Mesenchymal stem cell (in vitro differentiated cells and primary cell): ENCODE results near the gene CAMK1D.
A peak's percentile ranks its signal among the peaks of the same experiment; 100 is the strongest.

Experiments
- DNase-seq: peaks from one replicate; pipeline ENCODE4 v3.0.0-alpha.2; 2013
- H2AFZ ChIP-seq: one replicate; pipeline ENCODE4 v1.6.1; 2013; ENCODE audit warnings: low read depth, mild to moderate bottlenecking, control low read depth, inconsistent platforms, low read length, moderate library complexity
- H2AK5ac ChIP-seq: 2 replicates; pipeline ENCODE4 v1.6.1; 2013; ENCODE audit warnings: low read length, moderate library complexity, mild to moderate bottlenecking, inconsistent platforms; ENCODE audit not compliant: severe bottlenecking
- H2BK120ac ChIP-seq: one replicate; pipeline ENCODE4 v1.6.1; 2013; ENCODE audit warnings: low read depth, mild to moderate bottlenecking, inconsistent platforms, low read length, moderate library complexity
- H2BK12ac ChIP-seq, 2 experiments: one replicate each; pipeline ENCODE4 v1.6.1; 2013; ENCODE audit warnings: inconsistent platforms in 2 of 2, low read length in 2 of 2, mild to moderate bottlenecking in 2 of 2, moderate library complexity in 2 of 2, control low read depth in 1 of 2
- H2BK15ac ChIP-seq: one replicate; pipeline ENCODE4 v1.6.1; 2013; ENCODE audit warnings: mild to moderate bottlenecking, low read depth, inconsistent platforms; ENCODE audit not compliant: poor library complexity, severe bottlenecking
- H2BK5ac ChIP-seq: 2 replicates; pipeline ENCODE4 v1.6.1; 2013; ENCODE audit warnings: low read depth, mild to moderate bottlenecking, low read length, control low read depth, inconsistent platforms; ENCODE audit not compliant: poor library complexity, severe bottlenecking
- H3K14ac ChIP-seq, 2 experiments: one replicate each; pipeline ENCODE4 v1.6.1; 2013; ENCODE audit warnings: inconsistent platforms in 2 of 2, low read length in 2 of 2, control low read depth in 1 of 2, mild to moderate bottlenecking in 1 of 2, moderate library complexity in 1 of 2
- H3K18ac ChIP-seq, 2 experiments: one replicate each; pipeline ENCODE4 v1.6.1; 2013; ENCODE audit warnings: inconsistent platforms in 2 of 2, low read length in 2 of 2, control low read depth in 1 of 2, low read depth in 1 of 2, mild to moderate bottlenecking in 1 of 2
- H3K23ac ChIP-seq, 2 experiments: one replicate each; pipeline ENCODE4 v1.6.1; 2013; ENCODE audit warnings: inconsistent platforms in 2 of 2, low read length in 2 of 2, mild to moderate bottlenecking in 2 of 2, moderate library complexity in 2 of 2, control low read depth in 1 of 2
- H3K27ac ChIP-seq: 2 replicates; pipeline ENCODE4 v1.5.1; 2013; ENCODE audit warnings: mild to moderate bottlenecking, moderate library complexity, low read length, control low read depth, inconsistent platforms; ENCODE audit not compliant: poor library complexity, severe bottlenecking
- H3K27me3 ChIP-seq, 2 experiments: 2 replicates each; pipeline versions ENCODE4 v1.6.1 to v1.7.0; 2013; ENCODE audit warnings: low read length in 2 of 2, mild to moderate bottlenecking in 2 of 2, moderate library complexity in 2 of 2, control low read depth in 1 of 2, inconsistent platforms in 1 of 2; ENCODE audit not compliant: control insufficient read depth in 1 of 2, insufficient read depth in 1 of 2
- H3K36me3 ChIP-seq, 2 experiments: 2 replicates each; pipeline versions ENCODE4 v1.6.1 to v1.7.0; 2013; ENCODE audit warnings: low read length in 2 of 2, control low read depth in 1 of 2, inconsistent platforms in 1 of 2, low read depth in 1 of 2, mild to moderate bottlenecking in 1 of 2; ENCODE audit not compliant: insufficient read depth in 2 of 2, control insufficient read depth in 1 of 2
- H3K4ac ChIP-seq, 2 experiments: one replicate each; pipeline ENCODE4 v1.6.1; 2013; ENCODE audit warnings: inconsistent platforms in 2 of 2, low read length in 2 of 2, mild to moderate bottlenecking in 2 of 2, moderate library complexity in 2 of 2, control low read depth in 1 of 2, low read depth in 1 of 2
- H3K4me1 ChIP-seq: 2 replicates; pipeline ENCODE4 v1.6.1; 2013; ENCODE audit warnings: low read depth, low read length, control low read depth; ENCODE audit not compliant: control insufficient read depth, insufficient read depth
- H3K4me2 ChIP-seq: 2 replicates; pipeline ENCODE4 v1.6.1; 2013; ENCODE audit warnings: low read length, mild to moderate bottlenecking, inconsistent platforms; ENCODE audit not compliant: poor library complexity, severe bottlenecking
- H3K4me3 ChIP-seq, 2 experiments: 2 replicates each; pipeline versions ENCODE4 v1.5.1 to v1.7.0; 2013; ENCODE audit warnings: low read length in 2 of 2, mild to moderate bottlenecking in 2 of 2, control low read depth in 1 of 2, low read depth in 1 of 2; ENCODE audit not compliant: insufficient read depth in 1 of 2
- H3K79me1 ChIP-seq: replicated peaks from 2 replicates; pipeline ENCODE4 v1.6.1; 2013; ENCODE audit warnings: mild to moderate bottlenecking, control low read depth, low read length, inconsistent platforms; ENCODE audit not compliant: poor library complexity, severe bottlenecking
- H3K9ac ChIP-seq: 2 replicates; pipeline ENCODE4 v1.7.0; 2013; ENCODE audit warnings: mild to moderate bottlenecking, low read length, moderate library complexity
- H3K9me3 ChIP-seq: 2 replicates; pipeline ENCODE4 v1.7.0; 2013; ENCODE audit warnings: mild to moderate bottlenecking, low read length; ENCODE audit not compliant: control insufficient read depth
- H4K8ac ChIP-seq: one replicate; pipeline ENCODE4 v1.6.1; 2013; ENCODE audit warnings: inconsistent platforms, mild to moderate bottlenecking, low read length, moderate library complexity
- H4K91ac ChIP-seq: one replicate; pipeline ENCODE4 v1.6.1; 2013; ENCODE audit warnings: mild to moderate bottlenecking, low read length, inconsistent platforms
- WGBS: methylation state at CpG from one replicate; pipeline ENCODE4 v1.1.7; 2013; ENCODE audit warnings: mixed read lengths; 5-methylcytosine and 5-hydroxymethylcytosine counted together

CAMK1D gene

DNA sequence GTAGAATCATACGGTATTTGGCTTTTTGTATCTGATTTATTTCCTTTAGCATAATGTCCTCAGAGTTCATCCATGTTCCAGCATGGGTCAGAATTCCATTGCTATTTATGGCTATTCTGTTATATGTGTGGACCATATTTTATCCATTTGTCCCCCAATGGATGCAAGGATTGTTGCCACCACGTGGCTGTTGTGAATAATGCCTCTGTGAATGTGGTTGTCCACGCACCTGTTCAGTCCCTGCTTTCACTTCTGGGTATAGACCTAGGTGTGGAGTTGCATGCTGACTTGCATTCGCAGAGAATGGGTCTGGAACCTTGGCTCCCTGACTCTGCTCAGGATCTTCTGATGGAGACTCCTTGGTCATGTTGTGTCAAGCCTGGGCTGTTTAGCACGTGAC lies 199.9 kb downstream of the CAMK1D start:
- Histone ChIP-seq H3K4me1 (peaks cover 9% of the 10 kb centered on the region), H3K27me3 (no peaks in the 10 kb centered on the region), H4K8ac (no peak overlapping the region), H3K9me3 (no peaks in the 10 kb centered on the region), H3K36me3 (peaks cover 5 to 7% of the 10 kb centered on the region in 2 experiments), H3K14ac (no peak overlapping the region), H3K79me1 (peaks cover 56% of the 10 kb centered on the region), H2BK5ac (no peak overlapping the region), H3K4me2 (no peak overlapping the region), H2AFZ (no peak overlapping the region), H2BK15ac (no peak overlapping the region), H3K4me3 (no peak overlapping the region), H3K4ac (no peak overlapping the region), H3K18ac (no peak overlapping the region), H3K27ac (no peak overlapping the region), H3K23ac (no peak overlapping the region), H3K9ac (no peak overlapping the region), H2BK12ac (no peak overlapping the region), H4K91ac (no peak overlapping the region), H2AK5ac (no peak overlapping the region), H2BK120ac (no peak overlapping the region)
- 76% methylated on average over 4 of the region's 5 CpGs for WGBS
- DNase-seq = no peak

- no peak overlapping the region for H2AFZ ChIP-seq
Observed at GRCh38 chr10:12550994-12551393, 201.6 kb downstream of the CAMK1D start.

DNA sequence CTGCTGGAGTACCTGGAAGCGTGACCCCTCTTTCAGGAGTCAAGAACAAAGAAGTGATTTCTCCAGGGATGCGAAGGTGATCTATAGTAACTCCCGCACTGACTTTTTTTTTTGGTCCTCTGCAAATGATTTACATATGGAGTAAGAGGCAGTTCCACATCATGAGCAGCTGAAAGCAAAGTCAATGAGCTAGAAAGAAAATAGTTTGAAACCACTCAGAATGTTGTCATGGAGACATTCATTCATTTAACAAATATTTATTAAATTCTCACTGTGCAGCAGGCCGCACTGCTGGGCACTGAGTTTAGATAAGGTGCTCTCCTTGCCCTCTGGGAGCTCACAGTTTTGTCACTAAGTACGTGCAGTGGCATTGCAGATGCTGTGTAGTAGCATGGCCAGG lies 206.7 kb downstream of the CAMK1D start:
- H3K14ac ChIP-seq = no peak overlapping the region
- H3K9me3 ChIP-seq = no peaks in the 10 kb centered on the region
- peak; percentile 13 for DNase-seq
- H3K36me3 ChIP-seq = peaks cover 7 to 11% of the 10 kb centered on the region in 2 experiments
- H3K4me1 ChIP-seq = peaks cover 18% of the 10 kb centered on the region
- no peak overlapping the region for H3K23ac ChIP-seq
- no peak overlapping the region for H2BK120ac ChIP-seq
- no peak overlapping the region for H3K4me3 ChIP-seq
- H2AFZ ChIP-seq = no peak overlapping the region
- H2AK5ac ChIP-seq = no peak overlapping the region
- no peaks in the 10 kb centered on the region for H3K27me3 ChIP-seq
- 95% methylated on average over 5 of the region's 5 CpGs for WGBS
- H3K18ac ChIP-seq = no peak overlapping the region
- no peak overlapping the region for H2BK12ac ChIP-seq
- no peak overlapping the region for H2BK15ac ChIP-seq
- no peak overlapping the region for H2BK5ac ChIP-seq
- H3K9ac ChIP-seq = no peak overlapping the region
- peak overlapping the region; percentile 66 for H3K27ac ChIP-seq
- H4K91ac ChIP-seq = no peak overlapping the region
- peaks cover 51% of the 10 kb centered on the region for H3K79me1 ChIP-seq
- H3K4me2 ChIP-seq = peak overlapping the region; percentile 52
- H4K8ac ChIP-seq = no peak overlapping the region
- no peak overlapping the region for H3K4ac ChIP-seq

More at GRCh38 chr10:12550994-12551393, 201.6 kb downstream of the CAMK1D start:
- no peak overlapping the region for H3K14ac ChIP-seq
- H2AK5ac ChIP-seq = no peak overlapping the region
- no peak overlapping the region for H3K9ac ChIP-seq
- no peak overlapping the region for H3K4ac ChIP-seq
- peaks cover 13% of the 10 kb centered on the region for H3K4me1 ChIP-seq
- H3K27ac ChIP-seq = no peak overlapping the region
- H2BK15ac ChIP-seq = no peak overlapping the region
- H3K18ac ChIP-seq = no peak overlapping the region
- no peak overlapping the region for H2BK120ac ChIP-seq
- no peak for DNase-seq
- H2BK5ac ChIP-seq = no peak overlapping the region
- H4K8ac ChIP-seq = no peak overlapping the region
- H3K9me3 ChIP-seq = no peaks in the 10 kb centered on the region
- H3K4me3 ChIP-seq = no peak overlapping the region
- H4K91ac ChIP-seq = no peak overlapping the region
- no peak overlapping the region for H2BK12ac ChIP-seq
- no peak overlapping the region for H3K4me2 ChIP-seq
- no peaks in the 10 kb centered on the region for H3K27me3 ChIP-seq
- peaks cover 49% of the 10 kb centered on the region for H3K79me1 ChIP-seq
- WGBS = 97% methylated on average over 7 of the region's 8 CpGs
- H3K36me3 ChIP-seq = peaks cover 7 to 11% of the 10 kb centered on the region in 2 experiments
- H3K23ac ChIP-seq = no peak overlapping the region

DNA sequence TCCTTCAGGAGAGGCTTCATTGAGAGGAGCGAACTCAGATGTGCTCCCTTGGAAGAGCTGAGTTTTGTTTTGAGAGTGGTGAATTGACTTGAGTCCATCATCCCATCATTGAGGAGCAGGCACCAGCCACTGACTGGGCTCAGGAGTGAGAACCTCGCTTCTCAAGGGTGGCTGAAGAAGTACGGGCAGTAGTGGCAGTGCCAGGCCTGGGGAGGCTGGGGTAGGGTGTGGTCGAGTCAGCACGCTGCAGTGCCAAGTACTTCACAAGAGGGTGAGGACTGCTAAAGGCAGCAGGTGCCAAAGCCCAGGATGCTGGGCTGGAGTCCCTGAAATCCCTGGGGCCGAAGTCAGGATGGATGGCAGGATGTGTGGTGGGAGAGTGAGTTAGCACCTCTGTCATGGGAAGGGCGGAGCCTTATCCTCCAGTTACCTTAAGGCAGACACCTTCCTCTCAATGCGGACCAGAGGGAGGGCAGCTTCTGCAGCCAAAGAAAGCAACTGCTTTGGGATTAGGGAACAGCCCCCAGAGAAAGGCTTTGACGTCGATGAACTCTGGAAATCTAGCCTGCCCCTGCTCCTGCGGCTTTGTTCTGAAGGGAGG lies 210.3 kb downstream of the CAMK1D start:
- H2BK12ac ChIP-seq = no peak overlapping the region
- no peak for DNase-seq

More for the DNA sequence above, 210.3 kb downstream of the CAMK1D start:
- no peak overlapping the region for H3K23ac ChIP-seq
- H3K27ac ChIP-seq = no peak overlapping the region
- H3K36me3 ChIP-seq = peaks cover 0 to 5% of the 10 kb centered on the region in 2 experiments
- H2AFZ ChIP-seq = no peak overlapping the region
- no peak overlapping the region for H3K14ac ChIP-seq
- H3K9me3 ChIP-seq = no peaks in the 10 kb centered on the region
- no peak overlapping the region for H3K9ac ChIP-seq
- no peak overlapping the region for H4K91ac ChIP-seq
- no peak overlapping the region for H4K8ac ChIP-seq
- H3K4me3 ChIP-seq = no peak overlapping the region
- H2AK5ac ChIP-seq = no peak overlapping the region
- WGBS = 71% methylated on average over 11 of the region's 11 CpGs
- no peaks in the 10 kb centered on the region for H3K27me3 ChIP-seq
- no peak overlapping the region for H3K18ac ChIP-seq
- no peak overlapping the region for H2BK120ac ChIP-seq
- no peak overlapping the region for H3K4me2 ChIP-seq
- no peak overlapping the region for H2BK15ac ChIP-seq
- no peak overlapping the region for H3K4ac ChIP-seq
- no peak overlapping the region for H2BK5ac ChIP-seq
- peaks cover 13% of the 10 kb centered on the region for H3K4me1 ChIP-seq
- H3K79me1 ChIP-seq = peaks cover 44% of the 10 kb centered on the region
